ENCODE data around the gene NAV2. TPM values are rescaled to one million over a fixed set of nuclear protein-coding genes. Genes with fewer than 3 reads are reported as not detected.

Gene NAV2
- total RNA-seq, 1 experiment from 2014 or later, result 46.3 TPM

GRCh38 chr11:20156876-20157613 lies 444.4 kb downstream of the NAV2 start:
- Histone ChIP-seq H3K18ac (ENCODE audit: insufficient read length, low read depth, low read length) (no peak overlapping the region), H3K79me1 (ENCODE audit: insufficient read depth, low read depth, low read length, poor library complexity, severe bottlenecking) (no peaks in the 10 kb centered on the region), H3K27me3 (ENCODE audit: insufficient read depth, low read length) (peaks cover 68% of the 10 kb centered on the region)

More at GRCh38 chr11:20156876-20157613, 444.4 kb downstream of the NAV2 start:
- no peak overlapping the region for H2BK5ac ChIP-seq (ENCODE audit: insufficient read length, low read length)
- Mint-ChIP-seq H3K27me3 (ENCODE audit: low read depth) (peaks cover 90% of the 10 kb centered on the region), H3K27ac (no peak overlapping the region), H3K4me3 (peak overlapping the region; percentile 82 to 91), H3K4me1 (peaks cover 55 to 70% of the 10 kb centered on the region in 2 experiments), H3K36me3 (ENCODE audit: insufficient read depth in 1 of 3, low read depth in 3 of 3) (no peaks in the 10 kb centered on the region; a peak in 2 of 7 replicates), H3K9me3 (peaks cover 0 to 9% of the 10 kb centered on the region in 2 experiments; a peak in 1 of 5 replicates)
- H2BK12ac ChIP-seq (ENCODE audit: insufficient read length, low read depth, low read length), result no peak overlapping the region
- no peak overlapping the region for H4K8ac ChIP-seq (replicated peaks; ENCODE audit: insufficient read length, low read depth, low read length)
- no peak overlapping the region for H2BK15ac ChIP-seq (ENCODE audit: low read depth, low read length)
- no peak overlapping the region for H2BK120ac ChIP-seq (ENCODE audit: low read depth, low read length, poor library complexity, severe bottlenecking)
- no peak overlapping the region for H3K9ac ChIP-seq (ENCODE audit: extremely low read depth, insufficient read length, low read length)
- no CpG with 5 or more reads among the region's 45 CpGs for WGBS (ENCODE audit: extremely low coverage, insufficient read length, low lambda C conversion rate)
- no peak overlapping the region for H2BK20ac ChIP-seq (ENCODE audit: low read depth, low read length, poor library complexity, severe bottlenecking)
- H3K4me2 ChIP-seq (ENCODE audit: insufficient read depth, insufficient read length, low read length), result peak overlapping the region; percentile 56
- no peak overlapping the region for H3K14ac ChIP-seq (ENCODE audit: insufficient read depth, low read length)
- no peak overlapping the region for H3K27ac ChIP-seq (ENCODE audit: insufficient read length, low read depth, low read length)
- no peak overlapping the region for H3K56ac ChIP-seq (ENCODE audit: insufficient read length, low read depth, low read length)
- H2AK5ac ChIP-seq (ENCODE audit: insufficient read length, low read length), result no peak overlapping the region
- TF ChIP-seq CTCF (conservative IDR thresholded peaks at IDR 0.05), result no peak
- no peaks in the 10 kb centered on the region for H3K9me3 ChIP-seq (ENCODE audit: control insufficient read depth, low read depth, low read length)
- no peak for DNase-seq
- H3K23me2 ChIP-seq (ENCODE audit: insufficient read length, low read depth, low read length, poor library complexity, severe bottlenecking), result peaks cover 7% of the 10 kb centered on the region
- no peak overlapping the region for H3K4ac ChIP-seq (ENCODE audit: low read depth, low read length)
- H4K20me1 ChIP-seq (ENCODE audit: control insufficient read depth, insufficient read depth, insufficient read length), result peaks cover 4% of the 10 kb centered on the region
- no peak overlapping the region for H3T11ph ChIP-seq (ENCODE audit: low read length)
- H3K23ac ChIP-seq (ENCODE audit: insufficient read length, low read depth, low read length), result no peak overlapping the region
- H2AFZ ChIP-seq (ENCODE audit: low read length), result no peak overlapping the region
- H4K5ac ChIP-seq (ENCODE audit: insufficient read length, low read depth, low read length), result no peak overlapping the region
- H3K4me1 ChIP-seq (ENCODE audit: insufficient read depth, low read length), result peaks cover 2% of the 10 kb centered on the region; the same call in 1 of the 2 replicates
- H3K79me2 ChIP-seq (ENCODE audit: insufficient read depth, low read length), result no peaks in the 10 kb centered on the region
- no peak overlapping the region for H4K91ac ChIP-seq (ENCODE audit: insufficient read length, low read depth, low read length)
